ENCODE measurements around the gene ATP8A1. TPM values are rescaled to one million over a fixed set of nuclear protein-coding genes. Genes with fewer than 3 reads are reported as not detected.

Gene ATP8A1
- total and polyA plus RNA-seq, 2 of the 4 experiments (the other 2 are of a cell fraction), result 0.12 to 0.36 TPM

GRCh38 chr4:42395595-42395994, 261.3 kb downstream of the ATP8A1 start:
- ChIA-PET CTCF (no interaction called here), POLR2A (ENCODE audit: unreplicated experiment) (no interaction called here)
- intact Hi-C loops (cut with micrococcal nuclease), result no loop called here

More at GRCh38 chr4:42395595-42395994, 261.3 kb downstream of the ATP8A1 start:
- no TSS peak for BruUV-seq (replicated peaks)
- Histone ChIP-seq H3K14ac (replicated peaks; ENCODE audit: low read depth, low read length) (no peak overlapping the region), H3K9me1 (ENCODE audit: insufficient read depth, low read length) (no peaks in the 10 kb centered on the region), H3K27me3 (ENCODE audit: control insufficient read depth, insufficient read depth, low read length) (peaks cover 2% of the 10 kb centered on the region; the same call in 1 of the 2 replicates), H3K4ac (ENCODE audit: low read depth, low read length) (no peak overlapping the region), H2BK5ac (ENCODE audit: low read depth, low read length, poor library complexity, severe bottlenecking) (no peak overlapping the region), H3K9me3 (ENCODE audit: control insufficient read depth, insufficient read depth, low read length) (no peaks in the 10 kb centered on the region), H3K36me3 (ENCODE audit: control insufficient read depth, insufficient read depth, low read length) (peaks cover 5% of the 10 kb centered on the region; the same call in 1 of the 2 replicates), H3K27ac (ENCODE audit: insufficient read depth, low read length) (no peak overlapping the region), H3K4me1 (ENCODE audit: control insufficient read depth, insufficient read depth, low read length) (peaks cover 2% of the 10 kb centered on the region; the same call in 1 of the 2 replicates), H3K4me2 (ENCODE audit: low read depth, low read length) (no peak overlapping the region), H2BK15ac (ENCODE audit: low read depth, low read length) (no peak overlapping the region), H3K18ac (ENCODE audit: low read depth, low read length) (no peak overlapping the region), H3K23ac (ENCODE audit: low read depth, low read length) (no peak overlapping the region), H2BK20ac (ENCODE audit: low read depth, low read length) (no peak overlapping the region), H4K5ac (ENCODE audit: low read depth, low read length) (no peak overlapping the region), H4K8ac (ENCODE audit: low read depth in 2 of 2, low read length in 2 of 2) (no peak overlapping the region), H2BK120ac (ENCODE audit: low read depth, low read length) (no peak overlapping the region), H2AK5ac (ENCODE audit: low read depth, low read length) (no peak overlapping the region), H3K9ac (ENCODE audit: low read depth, low read length) (no peak overlapping the region), H4K20me1 (ENCODE audit: insufficient read depth, low read length) (no peaks in the 10 kb centered on the region), H3K56ac (ENCODE audit: extremely low read depth, insufficient read depth, low read length) (no peak overlapping the region), H2AK9ac (replicated peaks; ENCODE audit: low read depth, low read length, poor library complexity) (no peak overlapping the region), H3K4me3 (ENCODE audit: insufficient read depth, low read depth, low read length) (no peak overlapping the region), H4K91ac (ENCODE audit: insufficient read depth, low read depth, low read length) (no peak overlapping the region), H2AFZ (replicated peaks; ENCODE audit: low read length, poor library complexity) (no peak overlapping the region), H3K79me1 (ENCODE audit: low read depth in 1 of 2, low read length in 2 of 2) (peaks cover 0 to 3% of the 10 kb centered on the region in 2 experiments; a peak in 1 of 4 replicates)
- DNase-seq (no peak), ATAC-seq (ENCODE audit: low read depth) (no peak)
- in situ Hi-C loops (cut with MboI; ENCODE audit: low sequenced_read_pairs) (no loop called here), dilution Hi-C loops (cut with HindIII; ENCODE audit: low sequenced_read_pairs, unreplicated experiment) (no loop called here)
- no CpG with 5 or more reads among the region's 1 CpG for WGBS, 2 experiments (ENCODE audit: extremely low coverage in 2 of 2, insufficient read length in 1 of 2)
- TF ChIP-seq CTCF (conservative IDR thresholded peaks at IDR 0.05; ENCODE audit: low read depth, low read length) (no peak), POLR2A (IDR thresholded peaks at IDR 0.05; ENCODE audit: low read depth, low read length) (no peak), BHLHE40 (IDR thresholded peaks at IDR 0.05; ENCODE audit: low read depth, low read length) (no peak), MAZ (IDR thresholded peaks at IDR 0.05; ENCODE audit: borderline replicate concordance, low read depth, low read length) (no peak), CHD1 (IDR thresholded peaks at IDR 0.05; ENCODE audit: low read depth, low read length) (no peak), FOS (IDR thresholded peaks at IDR 0.05; ENCODE audit: low read depth, low read length) (no peak), NFE2L2 (IDR thresholded peaks at IDR 0.05; ENCODE audit: low read depth, low read length) (no peak), MAFK (IDR thresholded peaks at IDR 0.05; ENCODE audit: low read depth, low read length) (no peak), SMC3 (IDR thresholded peaks at IDR 0.05; ENCODE audit: low read depth, low read length) (no peak), RFX5 (IDR thresholded peaks at IDR 0.05; ENCODE audit: low read depth, low read length) (no peak), CEBPB (IDR thresholded peaks at IDR 0.05; ENCODE audit: low read depth, low read length) (no peak), RAD21 (IDR thresholded peaks at IDR 0.05; ENCODE audit: low read length) (no peak), MXI1 (IDR thresholded peaks at IDR 0.05; ENCODE audit: borderline replicate concordance, low read depth, low read length) (no peak), RCOR1 (IDR thresholded peaks at IDR 0.05; ENCODE audit: insufficient replicate concordance, low read length) (no peak)
- TF ChIP-seq, protein P1, sequence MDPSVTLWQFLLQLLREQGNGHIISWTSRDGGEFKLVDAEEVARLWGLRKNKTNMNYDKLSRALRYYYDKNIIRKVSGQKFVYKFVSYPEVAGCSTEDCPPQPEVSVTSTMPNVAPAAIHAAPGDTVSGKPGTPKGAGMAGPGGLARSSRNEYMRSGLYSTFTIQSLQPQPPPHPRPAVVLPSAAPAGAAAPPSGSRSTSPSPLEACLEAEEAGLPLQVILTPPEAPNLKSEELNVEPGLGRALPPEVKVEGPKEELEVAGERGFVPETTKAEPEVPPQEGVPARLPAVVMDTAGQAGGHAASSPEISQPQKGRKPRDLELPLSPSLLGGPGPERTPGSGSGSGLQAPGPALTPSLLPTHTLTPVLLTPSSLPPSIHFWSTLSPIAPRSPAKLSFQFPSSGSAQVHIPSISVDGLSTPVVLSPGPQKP (IDR thresholded peaks at IDR 0.05; ENCODE audit: borderline replicate concordance, low read depth, low read length), result no peak
- TF ChIP-seq, protein P2, sequence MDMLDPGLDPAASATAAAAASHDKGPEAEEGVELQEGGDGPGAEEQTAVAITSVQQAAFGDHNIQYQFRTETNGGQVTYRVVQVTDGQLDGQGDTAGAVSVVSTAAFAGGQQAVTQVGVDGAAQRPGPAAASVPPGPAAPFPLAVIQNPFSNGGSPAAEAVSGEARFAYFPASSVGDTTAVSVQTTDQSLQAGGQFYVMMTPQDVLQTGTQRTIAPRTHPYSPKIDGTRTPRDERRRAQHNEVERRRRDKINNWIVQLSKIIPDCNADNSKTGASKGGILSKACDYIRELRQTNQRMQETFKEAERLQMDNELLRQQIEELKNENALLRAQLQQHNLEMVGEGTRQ (IDR thresholded peaks at IDR 0.05; ENCODE audit: low read depth, low read length), result no peak

Data from IMR-90 (cell line).